HepG2 (cell line): ENCODE measurements around the gene RHOV. TPM values are rescaled to one million over a fixed set of nuclear protein-coding genes. Genes with fewer than 3 reads are reported as not detected.

Experiments
- ATAC-seq: fragments of 200-7000 bp; cut with Tn5 transposase; 3 replicates; pipeline ENCODE4 v1.9.1; 2020; ENCODE audit warnings: mild to moderate bottlenecking, moderate library complexity
- BruUV-seq: library from RNA; stranded (reverse); fragments of 400-500 nt; replicated peaks from 2 replicates; lab custom pipeline; 2021; lab: Mats Ljungman, UMichigan
- CTCF ChIA-PET: fragments of 300-600 bp; formaldehyde crosslinking; extraction: SDS; loops from one replicate; lab custom pipeline; 2021; ENCODE audit warnings: low total read pairs, inconsistent platforms, low intra/inter-chr PET ratio; lab: Yijun Ruan, JAX
- POLR2A ChIA-PET: fragments of 350-600 bp; sonication (Branson Sonifier 250); formaldehyde crosslinking; loops from one replicate; lab custom pipeline; 2020; ENCODE audit warnings: antibody characterized with exemption, inconsistent platforms; lab: Yijun Ruan, JAX
- DNase-seq: peaks from one replicate; pipeline ENCODE4 v3.0.0-alpha.2; 2015; ENCODE audit warnings: low spot score
- FAIRE-seq: peaks from 3 replicates; lab custom pipeline; 2011; peaks lifted over from hg19 to GRCh38; lab: Jason Lieb, UNC
- H2AFZ ChIP-seq: one replicate; pipeline ENCODE4 v1.6.1; 2011; ENCODE audit warnings: low read length, inconsistent platforms
- H3K27ac ChIP-seq: fragments of 300-600 bp; 3 replicates; pipeline ENCODE4 v1.8.0; 2011; ENCODE audit warnings: mixed run types, mild to moderate bottlenecking, mixed read lengths, low read length, inconsistent platforms; ENCODE audit not compliant: insufficient read depth; ENCODE audit errors: extremely low read length
- H3K27me3 ChIP-seq, 2 experiments: fragments of 200-600 bp in 1 of 2; 2 replicates in 1 of 2; 3 replicates in 1 of 2; pipeline versions ENCODE4 v1.6.0 to v1.8.0; 2011; ENCODE audit warnings: low read length in 2 of 2, mild to moderate bottlenecking in 2 of 2, moderate library complexity in 2 of 2, inconsistent platforms in 1 of 2; ENCODE audit not compliant: insufficient read depth in 2 of 2, control insufficient read depth in 1 of 2
- H3K36me3 ChIP-seq, 2 experiments: fragments of 200-600 bp in 1 of 2; replicated peaks in 1 of 2; 2 replicates in 1 of 2; 3 replicates in 1 of 2; pipeline versions ENCODE4 v1.5.1 to v1.8.0; 2011; ENCODE audit warnings: low read length in 2 of 2, inconsistent platforms in 1 of 2; ENCODE audit not compliant: insufficient read depth in 2 of 2, control insufficient read depth in 1 of 2
- H3K4me1 ChIP-seq: 2 replicates; pipeline ENCODE4 v1.5.1; 2012; ENCODE audit warnings: low read length, inconsistent platforms; ENCODE audit not compliant: insufficient read depth
- H3K4me2 ChIP-seq: 2 replicates; pipeline ENCODE4 v1.6.0; 2011; ENCODE audit warnings: low read depth, low read length, inconsistent platforms
- H3K4me3 ChIP-seq, 3 experiments: fragments of 200-600 bp in 1 of 3; sonication (generic), shearing (Covaris generic) in 1 of 3; replicated peaks in 1 of 3; 2 replicates each; pipeline ENCODE4 v1.5.1; 2011 to 2016; ENCODE audit warnings: low read length in 3 of 3, inconsistent platforms in 2 of 3, low read depth in 2 of 3, mild to moderate bottlenecking in 2 of 3, control low read depth in 1 of 3, mixed read lengths in 1 of 3; ENCODE audit not compliant: insufficient read depth in 1 of 3
- H3K79me2 ChIP-seq: one replicate; pipeline ENCODE4 v1.6.1; 2011; ENCODE audit warnings: low read length, inconsistent platforms; ENCODE audit not compliant: insufficient read depth
- H3K9ac ChIP-seq: 2 replicates; pipeline ENCODE4 v1.6.0; 2011; ENCODE audit warnings: mild to moderate bottlenecking, low read depth, low read length, inconsistent platforms; ENCODE audit not compliant: insufficient read depth
- H3K9me3 ChIP-seq: 2 replicates; pipeline ENCODE4 v1.5.1; 2012; ENCODE audit warnings: mild to moderate bottlenecking, low read length
- H4K20me1 ChIP-seq: 2 replicates; pipeline ENCODE4 v1.6.0; 2011; ENCODE audit warnings: inconsistent platforms, mild to moderate bottlenecking, low read length, moderate library complexity; ENCODE audit not compliant: insufficient read depth
- HMGA1 ChIP-seq: sonication (generic); formaldehyde crosslinking; conservative IDR thresholded peaks from 2 replicates; pipeline ENCODE4 v1.4.0; 2020; ENCODE audit warnings: missing genetic modification reagents
- SMARCE1 ChIP-seq: fragments of 450-650 bp; IDR thresholded peaks from 2 replicates; pipeline ENCODE4 v1.6.1; 2017; ENCODE audit warnings: borderline replicate concordance
- ZMYM2 ChIP-seq: sonication (generic); formaldehyde crosslinking; IDR thresholded peaks from 2 replicates; pipeline ENCODE4 v1.8.0; 2022; ENCODE audit warnings: mild to moderate bottlenecking, missing genetic modification reagents
- ZNF564 ChIP-seq: sonication (generic); formaldehyde crosslinking; IDR thresholded peaks from 2 replicates; pipeline ENCODE4 v1.8.1; 2023; ENCODE audit warnings: mild to moderate bottlenecking, missing genetic modification reagents
- whole genome bisulfite sequencing: methylation state at CpG from one replicate; pipeline ENCODE4 v1.1.6; 2017; ENCODE audit warnings: low lambda C conversion rate; 5-methylcytosine and 5-hydroxymethylcytosine counted together
- in situ Hi-C: cut with HindIII; loops from 2 replicates; pipeline ENCODE4 v1.10.0; 2017; ENCODE audit warnings: low pct_unique_long_range_greater_than_20kb; ENCODE audit not compliant: extremely low pct_ligation_motif_present
- intact Hi-C: fragments of 100-400 bp; cut with micrococcal nuclease; formaldehyde crosslinking; loops from one replicate; pipeline ENCODE4 v1.10.0; 2022; ENCODE audit not compliant: unreplicated experiment
- polyA plus RNA-seq, 8 experiments: library from polyadenylated mRNA; depleted of rRNA in 3 of 8; stranded (reverse) in 7 of 8; unstranded in 1 of 8; fragments of >200 nt; fragmentation: Illumina TruSeq in 4 of 8; extraction: Trizol in 4 of 8; gene quantifications; 2 replicates each; pipeline versions ENCODE4 v1.2.1 to v1.2.3, GENCODE V29; 2011 to 2016; ENCODE audit warnings: low read depth in 4 of 8, missing spikeins in 1 of 8, mixed read lengths in 1 of 8; ENCODE audit not compliant: insufficient read depth in 1 of 8
- total RNA-seq, 5 experiments: library from RNA; depleted of rRNA; stranded (reverse); fragments of >200 nt; fragmentation: Illumina TruSeq; extraction: Trizol; gene quantifications; 2 replicates each; pipeline ENCODE4 v1.2.3, GENCODE V29; 2016; ENCODE audit warnings: low read depth in 1 of 5
- TF ChIP-seq, protein P1 (sequence below): sonication (generic); formaldehyde crosslinking; IDR thresholded peaks from 2 replicates; pipeline ENCODE4 v1.4.0; 2020; ENCODE audit warnings: mild to moderate bottlenecking, missing genetic modification reagents

RHOV gene
- total and polyA plus RNA-seq, 2 of the 13 experiments (the other 11 are each of a cell fraction or from before 2014, with no cell fraction given), result 0.17 to 0.18 TPM

GRCh38 chr15:40872791-40873693, 992 bp downstream of the RHOV start:
- Histone ChIP-seq H3K36me3 (no peaks in the 10 kb centered on the region), H3K4me3 (peak overlapping the region; percentile 53 to 75 (median 62); a peak in 4 of 6 replicates), H3K27me3 (peaks cover 0 to 27% of the 10 kb centered on the region in 2 experiments; a peak in 2 of 5 replicates), H3K9ac (no peak overlapping the region), H3K4me2 (peak overlapping the region; percentile 82), H3K9me3 (no peaks in the 10 kb centered on the region), H4K20me1 (no peaks in the 10 kb centered on the region), H3K4me1 (peaks cover 25% of the 10 kb centered on the region), H3K79me2 (no peaks in the 10 kb centered on the region), H3K27ac (no peak overlapping the region), H2AFZ (no peak overlapping the region)
- intact Hi-C loops, result no loop called here
- ATAC-seq (no peak), DNase-seq (no peak), FAIRE-seq (no peak)
- in situ Hi-C loops, result no loop called here
- no TSS peak for BruUV-seq
- CTCF ChIA-PET, result interaction anchor here (1.1 kb wide), 1 partner anchor 14 kb away, joined by 3 read pairs; no protein-coding TSS in a partner anchor
- 52% methylated on average over 15 of the region's 33 CpGs for WGBS
- TF ChIP-seq ZNF564 (CRISPR knock-in tag), result 0 out of 2 replicates have a peak, but pooled peaks have one; percentile 47
- TF ChIP-seq, protein P1, sequence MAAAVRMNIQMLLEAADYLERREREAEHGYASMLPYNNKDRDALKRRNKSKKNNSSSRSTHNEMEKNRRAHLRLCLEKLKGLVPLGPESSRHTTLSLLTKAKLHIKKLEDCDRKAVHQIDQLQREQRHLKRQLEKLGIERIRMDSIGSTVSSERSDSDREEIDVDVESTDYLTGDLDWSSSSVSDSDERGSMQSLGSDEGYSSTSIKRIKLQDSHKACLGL (CRISPR knock-in tag), result 0 out of 2 replicates have a peak, but pooled peaks have one; percentile 6
- no peak for TF ChIP-seq SMARCE1
- TF ChIP-seq HMGA1 (CRISPR knock-in tag), result no peak
- TF ChIP-seq ZMYM2 (CRISPR knock-in tag), result no peak
- POLR2A ChIA-PET, result interaction anchor here (0.6 to 1.5 kb wide), 5 partner anchors 14 to 68 kb away, joined by 3 to 5 read pairs (median 4); partner anchors contain the start of genes DNAJC17 and ZFYVE19
